ENCODE data around the gene TLE5.
A peak's percentile ranks its signal among the peaks of the same experiment; 100 is the strongest.

Gene TLE5

DNA sequence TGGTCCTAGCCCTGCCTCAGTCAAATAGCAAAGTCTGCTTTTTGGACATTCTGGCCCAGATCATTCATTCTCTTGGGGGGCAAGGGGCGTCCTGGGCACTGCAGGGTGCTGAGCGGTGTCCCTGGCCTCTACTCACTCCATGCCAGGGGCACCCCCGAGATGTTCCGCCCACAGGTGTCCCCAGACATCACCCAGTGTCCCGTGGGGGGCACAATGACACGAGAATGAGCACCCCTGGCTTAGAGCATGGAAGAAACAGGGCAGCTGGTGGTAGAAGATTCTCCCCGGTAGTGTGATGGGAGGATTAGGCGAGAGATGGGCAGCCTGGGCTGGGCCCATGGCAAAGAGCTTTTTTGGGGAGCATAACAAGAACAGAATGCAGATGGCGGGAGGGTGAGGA, 5.3 kb upstream of the TLE5 start:
- TF ChIP-seq, protein P1, sequence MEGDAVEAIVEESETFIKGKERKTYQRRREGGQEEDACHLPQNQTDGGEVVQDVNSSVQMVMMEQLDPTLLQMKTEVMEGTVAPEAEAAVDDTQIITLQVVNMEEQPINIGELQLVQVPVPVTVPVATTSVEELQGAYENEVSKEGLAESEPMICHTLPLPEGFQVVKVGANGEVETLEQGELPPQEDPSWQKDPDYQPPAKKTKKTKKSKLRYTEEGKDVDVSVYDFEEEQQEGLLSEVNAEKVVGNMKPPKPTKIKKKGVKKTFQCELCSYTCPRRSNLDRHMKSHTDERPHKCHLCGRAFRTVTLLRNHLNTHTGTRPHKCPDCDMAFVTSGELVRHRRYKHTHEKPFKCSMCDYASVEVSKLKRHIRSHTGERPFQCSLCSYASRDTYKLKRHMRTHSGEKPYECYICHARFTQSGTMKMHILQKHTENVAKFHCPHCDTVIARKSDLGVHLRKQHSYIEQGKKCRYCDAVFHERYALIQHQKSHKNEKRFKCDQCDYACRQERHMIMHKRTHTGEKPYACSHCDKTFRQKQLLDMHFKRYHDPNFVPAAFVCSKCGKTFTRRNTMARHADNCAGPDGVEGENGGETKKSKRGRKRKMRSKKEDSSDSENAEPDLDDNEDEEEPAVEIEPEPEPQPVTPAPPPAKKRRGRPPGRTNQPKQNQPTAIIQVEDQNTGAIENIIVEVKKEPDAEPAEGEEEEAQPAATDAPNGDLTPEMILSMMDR (IDR thresholded peaks at IDR 0.05; ENCODE audit: borderline replicate concordance, insufficient read depth, low read depth, low read length) = no peak
- no peak overlapping the region for H3K4me3 ChIP-seq (ENCODE audit: low read depth, low read length)

DNA sequence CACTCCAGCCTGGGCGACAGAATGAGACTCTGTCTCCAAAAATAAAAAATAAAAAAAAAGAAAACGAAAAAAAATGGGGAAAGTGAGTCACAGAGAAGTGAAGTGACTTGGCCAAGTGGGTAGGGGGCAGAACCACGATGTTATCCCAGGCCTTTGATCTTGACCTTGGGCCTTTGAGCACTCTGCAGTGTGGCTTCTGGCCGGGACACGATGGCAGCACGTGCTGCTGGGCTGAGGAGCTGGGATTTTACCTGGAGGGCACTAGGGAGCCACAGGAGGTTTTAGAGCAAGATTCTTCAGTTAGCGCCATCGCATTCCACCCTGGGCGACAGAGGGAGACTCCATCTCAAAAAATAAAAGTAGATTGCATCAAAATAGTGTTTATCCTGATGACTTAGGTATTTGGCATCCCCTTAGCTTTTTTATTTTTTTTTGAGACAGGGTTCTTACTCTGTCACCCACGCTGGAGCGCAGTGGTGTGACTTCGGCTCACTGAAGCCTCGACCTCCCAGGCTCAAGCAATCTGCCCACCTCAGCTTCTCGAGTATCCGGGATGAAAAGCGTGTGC, 4.3 kb upstream of the TLE5 start:
- TF ChIP-seq, protein P1 (IDR thresholded peaks at IDR 0.05; ENCODE audit: borderline replicate concordance, insufficient read depth, low read depth, low read length) = no peak

DNA sequence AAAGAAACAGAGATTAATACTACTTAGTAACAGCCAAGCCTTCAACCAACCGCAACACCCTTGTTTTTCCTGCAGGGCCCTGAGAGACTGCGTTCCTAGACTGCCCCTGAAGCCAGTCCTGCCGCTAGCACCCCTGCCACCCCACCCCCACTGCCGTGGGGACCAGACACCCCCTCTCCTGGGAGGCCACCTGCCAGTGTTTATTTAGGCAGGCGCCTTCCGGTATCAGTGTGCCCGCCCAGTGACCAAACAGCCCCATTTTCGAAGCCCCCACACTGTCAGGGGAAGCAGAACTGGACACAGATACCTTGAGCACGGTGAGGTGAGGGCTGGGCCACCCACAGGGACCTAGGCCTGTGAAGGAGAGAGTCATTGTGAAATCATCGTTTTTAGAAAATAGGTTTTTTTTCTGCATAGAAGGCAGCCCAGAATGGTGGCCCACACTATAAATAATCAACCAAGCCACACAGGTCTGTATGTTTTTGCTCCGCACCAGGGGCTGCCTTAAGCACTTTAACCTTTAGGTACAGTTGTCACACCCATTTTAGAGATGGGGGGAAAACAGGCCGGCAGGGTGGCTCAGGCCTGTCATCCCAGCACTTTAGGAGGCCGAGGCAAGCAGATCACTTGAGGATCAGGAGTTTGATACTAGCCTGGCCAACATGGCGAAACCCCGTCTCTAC, 3.5 kb upstream of the TLE5 start:
- H3K4me3 ChIP-seq (ENCODE audit: low read depth, low read length) = no peak overlapping the region
- TF ChIP-seq, protein P1 (IDR thresholded peaks at IDR 0.05; ENCODE audit: borderline replicate concordance, insufficient read depth, low read depth, low read length) = no peak

More for the DNA sequence above, 4.3 kb upstream of the TLE5 start:
- no peak overlapping the region for H3K4me3 ChIP-seq (ENCODE audit: low read depth, low read length)

DNA sequence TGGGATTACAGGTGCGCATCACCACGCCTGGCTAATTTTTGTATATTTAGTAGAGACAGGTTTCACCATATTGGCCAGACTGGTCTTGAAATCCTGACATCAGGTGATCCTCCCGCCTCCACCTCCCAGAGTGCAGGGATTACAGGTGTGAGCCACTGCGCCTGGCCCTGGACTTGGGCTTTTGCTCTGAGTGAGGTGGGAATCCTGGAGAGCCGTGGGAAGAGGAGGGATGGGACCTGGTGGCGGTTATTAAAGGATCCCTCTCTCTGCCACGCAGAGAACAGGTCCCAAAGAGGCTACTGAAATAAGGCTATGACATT, 1.7 kb upstream of the TLE5 start:
- TF ChIP-seq, protein P1 (IDR thresholded peaks at IDR 0.05; ENCODE audit: borderline replicate concordance, insufficient read depth, low read depth, low read length) = no peak
- no peak overlapping the region for H3K4me3 ChIP-seq (ENCODE audit: low read depth, low read length)

DNA sequence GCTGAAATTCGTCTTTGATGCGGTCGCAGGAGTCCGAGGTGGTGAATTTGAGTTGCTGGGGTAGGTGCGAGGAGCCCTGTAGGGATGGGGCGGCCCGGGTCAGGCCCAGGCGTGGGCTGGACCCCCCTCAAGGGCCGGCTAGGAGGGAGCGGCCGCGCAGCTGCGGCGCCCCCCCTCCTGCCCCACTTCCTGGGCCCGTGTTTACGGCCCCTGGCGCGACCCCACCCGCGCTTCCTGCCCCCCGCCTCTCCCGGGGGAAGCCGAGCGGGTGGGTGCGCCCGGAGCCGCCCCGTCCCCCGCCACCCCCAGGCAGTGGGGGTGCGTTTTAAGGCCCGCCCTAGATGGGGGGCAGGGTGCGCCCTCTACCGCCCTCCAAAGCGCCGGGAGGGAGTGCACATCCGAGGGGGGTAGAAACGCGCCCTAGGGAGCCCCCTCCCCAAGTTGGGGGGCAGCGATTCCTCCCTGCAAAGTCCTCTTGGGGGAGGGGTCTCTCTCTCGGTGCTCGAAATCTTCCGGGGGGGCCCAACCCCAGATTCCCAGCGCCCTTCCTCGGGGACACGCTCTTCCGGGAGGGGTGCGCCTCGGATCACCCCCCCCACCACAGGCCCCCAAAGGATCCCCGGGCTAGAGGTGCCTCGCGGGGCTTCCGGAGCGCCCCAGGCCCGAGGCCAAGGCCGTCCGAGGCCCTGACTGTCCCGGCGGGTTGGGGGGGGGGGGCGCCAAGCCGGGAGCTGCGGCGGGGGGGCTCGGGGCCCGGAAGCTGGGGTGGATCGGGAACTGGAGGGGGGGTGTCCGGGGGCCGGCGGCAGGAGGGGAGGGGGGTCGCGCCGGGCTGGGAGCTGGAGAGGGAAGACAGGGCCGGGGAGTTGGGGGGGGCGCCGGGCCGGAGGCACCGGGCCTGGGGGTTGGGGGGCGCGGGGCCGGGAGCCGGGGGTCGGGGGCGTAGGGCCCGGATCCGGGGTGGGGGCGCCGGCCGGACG, 823 bp downstream of the TLE5 start:
- peak overlapping the region; percentile 78 for H3K4me3 ChIP-seq (ENCODE audit: low read depth, low read length)
- TF ChIP-seq, protein P1 (IDR thresholded peaks at IDR 0.05; ENCODE audit: borderline replicate concordance, insufficient read depth, low read depth, low read length) = peak; percentile 44; the same call in 1 of the 2 replicates

DNA sequence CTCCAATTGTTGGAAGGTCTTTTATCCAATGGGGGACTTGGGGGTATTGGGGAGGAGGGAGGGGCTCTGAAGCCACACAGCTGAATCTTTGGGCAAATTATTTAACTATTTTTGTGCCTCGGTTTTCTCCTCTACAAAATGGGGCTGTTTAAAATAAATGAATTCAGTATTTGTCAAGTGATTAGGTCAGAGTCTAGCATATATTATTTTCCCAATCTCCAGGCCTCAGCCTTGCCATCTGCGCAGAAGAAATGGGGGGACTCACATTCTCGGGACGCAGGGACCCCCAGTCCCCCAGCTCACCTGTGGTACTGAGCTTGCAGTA, 1.5 kb downstream of the TLE5 start:
- TF ChIP-seq, protein P1 (IDR thresholded peaks at IDR 0.05; ENCODE audit: borderline replicate concordance, insufficient read depth, low read depth, low read length) = no peak
- peak overlapping the region; percentile 73 for H3K4me3 ChIP-seq (ENCODE audit: low read depth, low read length)
